GM18505 (cell line): Measurements from ENCODE around the gene MTHFD2.

Source experiments
- ATAC-seq: cut with Tn5 transposase; IDR thresholded peaks from one replicate; pipeline ENCODE4 v1.9.1; 2021; ENCODE audit not compliant: unreplicated experiment
- POLR2A ChIP-seq: IDR thresholded peaks from 4 replicates; pipeline ENCODE4 v1.6.1; 2011; ENCODE audit warnings: borderline replicate concordance; ENCODE audit not compliant: insufficient read depth, insufficient read length; ENCODE audit errors: extremely low read depth

The MTHFD2 gene

DNA sequence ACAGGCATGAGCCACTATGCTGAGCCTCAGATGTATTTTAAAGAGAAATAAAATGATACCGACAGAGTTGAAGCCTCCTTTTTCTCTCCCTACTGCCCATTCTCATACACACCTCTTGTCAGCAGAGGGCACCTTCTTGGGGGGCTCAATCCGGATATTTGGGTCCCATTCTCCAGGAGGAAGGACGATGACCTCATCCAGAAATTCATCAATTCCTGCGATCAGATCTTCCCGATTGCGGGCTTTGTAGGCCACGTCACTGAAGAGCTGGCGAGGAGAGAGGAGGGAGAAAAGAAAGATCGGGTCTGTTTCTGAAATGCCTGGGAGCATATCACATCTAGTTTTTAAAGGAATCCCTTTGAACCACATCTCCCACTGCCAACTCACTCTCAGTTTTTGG lies 54.4 kb downstream of the MTHFD2 start:
- ATAC-seq: no peak
- TF ChIP-seq POLR2A: no peak

- no peak for ATAC-seq
- TF ChIP-seq POLR2A: no peak
These were observed 55.0 kb downstream of the MTHFD2 start for GRCh38 chr2:74253306-74253970.

DNA sequence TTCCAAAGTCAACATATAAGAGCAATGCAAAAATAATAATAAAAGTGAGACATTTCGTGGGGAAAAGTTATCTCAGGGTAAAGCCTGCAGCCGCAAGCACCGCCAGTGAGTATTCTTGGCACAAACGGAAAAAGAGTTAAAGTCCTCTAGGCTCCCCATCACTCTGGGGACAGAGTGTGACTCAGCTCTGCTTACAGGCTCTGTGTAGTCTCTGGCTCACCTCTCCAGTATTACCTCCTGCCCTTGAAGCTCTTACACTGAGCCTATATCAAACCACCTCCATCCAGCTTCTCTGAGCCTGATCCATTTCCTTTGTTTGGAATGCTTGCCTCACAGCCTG lies 55.5 kb downstream of the MTHFD2 start:
- TF ChIP-seq POLR2A: no peak
- ATAC-seq: no peak

GRCh38 chr2:74255660-74256213 lies 57.3 kb downstream of the MTHFD2 start:
- no peak for TF ChIP-seq POLR2A
- ATAC-seq: no peak

- TF ChIP-seq POLR2A: no peak
- no peak for ATAC-seq
These were observed 60.8 kb downstream of the MTHFD2 start for GRCh38 chr2:74259191-74259590.

DNA sequence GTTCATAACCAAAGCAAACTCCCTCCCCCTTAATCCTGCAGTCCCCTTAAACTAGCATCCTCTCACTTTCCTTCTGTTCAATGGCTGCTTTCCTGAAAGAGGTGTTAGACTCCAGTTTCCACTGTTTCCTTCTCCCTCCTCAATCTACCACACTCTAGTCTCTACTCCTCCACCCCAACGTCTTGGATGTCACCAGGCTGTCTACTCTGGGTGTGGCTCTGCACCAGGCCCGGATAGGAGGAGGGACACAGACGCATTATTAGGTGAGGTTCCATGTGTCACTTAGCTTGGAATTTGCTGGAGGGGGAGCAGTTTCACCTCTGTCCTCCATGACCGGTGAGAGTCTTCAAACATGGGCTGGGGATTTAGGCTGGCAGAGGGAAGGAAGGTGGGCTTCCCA lies 61.3 kb downstream of the MTHFD2 start:
- TF ChIP-seq POLR2A: no peak
- no peak for ATAC-seq

DNA sequence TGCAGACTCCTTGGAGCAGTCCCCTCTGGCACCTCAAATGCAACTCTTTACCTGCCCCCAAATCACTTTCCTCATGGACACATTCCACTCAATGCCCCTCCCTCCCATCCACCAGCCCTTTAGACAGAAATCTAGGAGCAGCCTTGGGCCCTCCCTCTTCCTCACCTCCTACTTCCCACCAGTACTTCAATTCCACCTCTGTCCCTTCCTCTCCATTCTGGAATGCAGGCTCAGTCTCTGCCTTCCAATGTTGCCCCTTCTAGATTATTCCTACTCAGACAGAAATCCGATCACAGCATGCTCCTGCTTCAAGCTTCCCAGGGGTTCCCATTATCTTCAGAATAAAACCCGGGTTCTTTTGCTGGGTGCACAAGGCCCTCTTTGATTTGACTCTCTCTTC lies 62.1 kb downstream of the MTHFD2 start:
- ATAC-seq: no peak

GRCh38 chr2:74261204-74261864 lies 62.9 kb downstream of the MTHFD2 start:
- TF ChIP-seq POLR2A: no peak
- ATAC-seq: no peak

More for the DNA sequence above, 62.1 kb downstream of the MTHFD2 start:
- TF ChIP-seq POLR2A: no peak

DNA sequence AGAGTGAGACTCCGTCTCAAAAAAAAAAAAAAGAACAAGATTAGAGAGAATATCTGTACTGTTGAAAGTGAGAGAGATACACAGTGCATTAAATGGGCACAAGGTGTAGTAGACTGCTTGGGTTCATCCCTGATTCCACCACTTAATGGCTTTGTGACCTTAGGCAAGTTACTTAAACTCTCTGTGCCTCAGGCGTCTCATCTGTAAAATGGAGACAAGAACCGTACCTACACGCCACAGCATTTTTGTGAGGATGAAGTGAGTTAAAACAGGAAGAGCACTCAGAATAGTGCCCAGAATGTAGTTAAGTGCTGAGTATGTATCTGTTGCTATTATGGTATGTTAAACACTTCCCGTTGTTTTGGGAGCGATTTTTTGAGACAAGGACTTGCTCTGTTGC lies 64.3 kb downstream of the MTHFD2 start:
- TF ChIP-seq POLR2A: no peak

DNA sequence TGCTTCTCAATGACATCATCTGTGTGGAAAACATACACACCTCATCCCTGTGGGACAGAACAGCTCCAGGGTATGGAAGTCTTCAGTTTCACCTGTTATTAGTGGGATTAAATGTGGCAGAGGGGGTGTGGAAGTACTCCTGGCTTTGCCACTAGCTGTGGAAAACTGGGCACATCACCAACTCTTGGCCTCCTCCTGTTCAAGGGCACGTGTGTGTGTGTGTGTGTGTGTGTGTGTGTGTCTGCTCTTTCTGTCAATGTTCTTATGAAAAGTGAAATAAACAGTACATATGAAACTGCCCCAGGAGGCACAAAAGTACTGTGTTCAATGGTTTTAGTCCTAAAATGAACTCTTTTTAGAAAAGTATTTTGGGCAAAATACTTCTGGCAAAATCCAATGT lies 65.9 kb downstream of the MTHFD2 start:
- TF ChIP-seq POLR2A: no peak
- no peak for ATAC-seq

More for the DNA sequence above, 64.3 kb downstream of the MTHFD2 start:
- ATAC-seq: no peak

DNA sequence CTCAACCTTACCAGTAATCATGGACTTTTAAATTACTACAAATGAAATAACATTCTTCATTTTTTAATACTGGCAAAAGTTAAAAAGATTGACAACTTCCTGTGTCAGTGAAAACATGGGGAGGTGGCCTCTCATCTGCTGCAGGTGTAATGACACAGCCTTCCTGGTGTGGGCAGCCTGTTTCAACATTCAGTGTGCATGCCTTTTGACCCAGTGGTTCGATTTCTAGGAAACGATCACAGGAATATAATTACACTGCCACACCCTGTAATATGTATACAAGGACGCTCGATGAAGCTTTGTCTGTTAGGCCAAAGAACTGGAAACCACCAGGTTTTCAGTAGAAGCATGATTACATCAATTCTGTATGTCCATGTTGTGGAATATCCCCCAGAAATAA lies 68.7 kb downstream of the MTHFD2 start:
- TF ChIP-seq POLR2A: no peak
- ATAC-seq: no peak
